ENCODE measurements around the gene REEP6.
"Not testable (repeated sequence)": the region's sequence is repeated elsewhere in the genome, so short reads cannot be mapped to it uniquely, and the experiment has no call there.

The REEP6 gene

DNA sequence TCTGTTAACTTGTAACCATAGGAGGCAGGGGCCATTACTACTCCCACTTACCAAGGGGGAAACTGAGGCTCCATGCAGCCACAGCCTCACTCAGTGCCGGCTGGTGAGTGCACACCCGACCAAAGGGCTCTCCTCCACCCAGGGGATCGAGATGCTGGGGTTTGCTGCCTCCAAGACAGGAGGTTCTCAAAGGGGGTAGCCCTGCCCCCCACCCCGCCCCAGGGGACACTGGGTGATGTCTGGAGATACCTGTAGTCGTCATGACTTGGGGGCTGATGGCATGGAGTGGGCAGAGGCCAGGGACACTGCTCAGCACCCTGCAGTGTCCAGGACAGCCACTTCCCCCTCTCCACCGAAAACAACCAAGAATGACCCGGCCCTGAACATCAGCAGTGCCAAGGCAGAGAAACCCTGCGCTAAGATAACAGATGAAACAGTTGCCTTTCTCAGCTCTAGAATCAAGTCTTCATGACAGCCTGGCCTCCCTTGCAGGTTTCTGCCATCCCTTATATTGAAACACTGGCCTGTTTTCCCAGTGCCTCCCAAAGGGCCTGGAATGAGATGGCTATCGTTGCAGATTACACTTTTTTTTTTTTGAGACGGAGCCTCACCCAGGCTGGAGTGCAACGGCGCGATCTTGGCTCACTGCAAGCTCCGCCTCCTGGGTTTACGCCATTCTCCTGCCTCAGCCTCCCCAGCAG, 3.3 kb downstream of the REEP6 start:
- H3K27ac ChIP-seq (ENCODE audit: insufficient read depth in 1 of 2, low read depth in 1 of 2, low read length in 2 of 2, poor library complexity in 1 of 2, severe bottlenecking in 2 of 2) = no peak overlapping the region
- ChIA-PET POLR2A (no interaction called here), CTCF (interaction anchor here (1.6 to 1.7 kb wide), 2 partner anchors 15 to 28 kb away, joined by 4 to 5 read pairs; no protein-coding TSS in a partner anchor)
- H3K4me3 ChIP-seq (ENCODE audit: control insufficient read depth in 1 of 7, extremely low read depth in 1 of 7, insufficient read depth in 4 of 7, low read depth in 2 of 7, low read length in 6 of 7) = no peak overlapping the region
- H3K27me3 ChIP-seq (replicated peaks in 2 of 5; ENCODE audit: control insufficient read depth in 4 of 5, insufficient read depth in 5 of 5, low read length in 4 of 5) = peaks cover 0 to 11% (median 8%) of the 10 kb centered on the region in 5 experiments
- 81% methylated on average over 13 of the region's 15 CpGs for WGBS (ENCODE audit: insufficient coverage)
- no peak for DNase-seq
- peaks cover 0 to 21% (median 19%) of the 10 kb centered on the region in 4 experiments for H3K4me1 ChIP-seq (ENCODE audit: control extremely low read depth in 1 of 4, control insufficient read depth in 4 of 4, insufficient read depth in 4 of 4, low read length in 3 of 4)
- H3K36me3 ChIP-seq (ENCODE audit: control insufficient read depth in 4 of 4, insufficient read depth in 4 of 4, low read length in 3 of 4) = no peaks in the 10 kb centered on the region
- H3K9me3 ChIP-seq (ENCODE audit: control extremely low read depth in 1 of 5, control insufficient read depth in 4 of 5, insufficient read depth in 2 of 5, low read depth in 1 of 5, low read length in 4 of 5) = no peaks in the 10 kb centered on the region

- H3K9me3 ChIP-seq (ENCODE audit: control extremely low read depth in 1 of 5, control insufficient read depth in 4 of 5, insufficient read depth in 2 of 5, low read depth in 1 of 5, low read length in 4 of 5) = no peaks in the 10 kb centered on the region
- peaks cover 0 to 12% (median 9%) of the 10 kb centered on the region in 4 experiments for H3K4me1 ChIP-seq (ENCODE audit: control extremely low read depth in 1 of 4, control insufficient read depth in 4 of 4, insufficient read depth in 4 of 4, low read length in 3 of 4)
- DNase-seq = no peak
- POLR2A ChIA-PET = interaction anchor here (0.6 to 0.7 kb wide), 2 partner anchors 22 to 148 kb away, joined by 3 read pairs; no protein-coding TSS in a partner anchor
- no peaks in the 10 kb centered on the region for H3K36me3 ChIP-seq (ENCODE audit: control insufficient read depth in 4 of 4, insufficient read depth in 4 of 4, low read length in 3 of 4)
- no peak overlapping the region for H3K27ac ChIP-seq (ENCODE audit: insufficient read depth in 1 of 2, low read depth in 1 of 2, low read length in 2 of 2, poor library complexity in 1 of 2, severe bottlenecking in 2 of 2)
- CTCF ChIA-PET = interaction anchor here (1.6 kb wide), 1 partner anchor 14 kb away, joined by 4 read pairs; no protein-coding TSS in a partner anchor
- 87% methylated on average over 37 of the region's 37 CpGs for WGBS (ENCODE audit: insufficient coverage)
- no peak overlapping the region for H3K4me3 ChIP-seq (ENCODE audit: control insufficient read depth in 1 of 7, extremely low read depth in 1 of 7, insufficient read depth in 4 of 7, low read depth in 2 of 7, low read length in 6 of 7)
- H3K27me3 ChIP-seq (replicated peaks in 2 of 5; ENCODE audit: control insufficient read depth in 4 of 5, insufficient read depth in 5 of 5, low read length in 4 of 5) = peaks cover 0 to 11% (median 8%) of the 10 kb centered on the region in 5 experiments
Observed at GRCh38 chr19:1495051-1495798, 4.2 kb downstream of the REEP6 start.

DNA sequence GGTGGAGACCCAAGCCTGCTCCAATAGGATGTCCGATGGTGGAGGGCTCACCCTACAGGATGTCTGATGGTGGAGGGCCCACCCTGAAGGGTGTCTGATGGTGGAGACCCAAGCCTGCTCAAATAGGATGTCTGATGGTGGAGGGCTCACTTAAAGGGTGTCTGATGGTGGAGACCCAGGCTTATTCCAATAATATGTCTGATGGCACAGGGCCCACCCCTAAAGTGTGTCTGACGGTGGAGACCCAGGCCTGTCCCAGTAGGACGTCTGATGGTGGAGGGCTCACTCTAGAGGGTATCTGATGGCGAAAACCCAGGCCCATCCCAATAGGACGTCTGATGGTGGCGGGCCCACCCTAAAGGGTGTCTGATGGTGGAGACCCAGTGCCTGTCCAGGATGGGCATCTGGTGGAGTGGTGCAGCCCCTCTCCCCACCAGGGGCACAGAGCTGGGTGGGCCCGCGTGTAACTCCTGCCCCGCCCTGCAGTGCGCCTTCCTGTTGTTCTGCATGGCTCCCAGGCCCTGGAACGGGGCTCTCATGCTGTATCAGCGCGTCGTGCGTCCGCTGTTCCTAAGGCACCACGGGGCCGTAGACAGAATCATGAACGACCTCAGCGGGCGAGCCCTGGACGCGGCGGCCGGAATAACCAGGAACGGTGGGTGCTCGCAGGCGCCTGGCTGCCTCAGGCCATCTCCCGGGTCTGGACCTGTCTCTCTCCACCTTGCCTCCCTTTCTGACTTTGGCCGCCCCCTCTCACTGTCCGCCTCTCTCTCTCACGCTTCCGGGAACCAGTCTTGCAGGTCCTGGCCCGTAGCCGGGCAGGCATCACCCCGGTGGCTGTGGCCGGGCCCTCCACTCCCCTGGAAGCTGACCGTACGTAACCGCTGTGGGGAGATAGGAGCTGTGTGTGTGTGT, 5.1 kb downstream of the REEP6 start:
- CTCF ChIA-PET = no interaction called here
- WGBS (ENCODE audit: insufficient coverage) = 91% methylated on average over 39 of the region's 40 CpGs
- Histone ChIP-seq H3K4me3 (ENCODE audit: control insufficient read depth in 1 of 7, extremely low read depth in 1 of 7, insufficient read depth in 4 of 7, low read depth in 2 of 7, low read length in 6 of 7) (no peak overlapping the region), H3K27me3 (replicated peaks in 2 of 5; ENCODE audit: control insufficient read depth in 4 of 5, insufficient read depth in 5 of 5, low read length in 4 of 5) (peaks cover 0 to 11% (median 8%) of the 10 kb centered on the region in 5 experiments), H3K4me1 (ENCODE audit: control extremely low read depth in 1 of 4, control insufficient read depth in 4 of 4, insufficient read depth in 4 of 4, low read length in 3 of 4) (peaks cover 0 to 7% (median 7%) of the 10 kb centered on the region in 4 experiments), H3K9me3 (ENCODE audit: control extremely low read depth in 1 of 5, control insufficient read depth in 4 of 5, insufficient read depth in 2 of 5, low read depth in 1 of 5, low read length in 4 of 5) (no peaks in the 10 kb centered on the region), H3K36me3 (ENCODE audit: control insufficient read depth in 4 of 4, insufficient read depth in 4 of 4, low read length in 3 of 4) (no peaks in the 10 kb centered on the region), H3K27ac (ENCODE audit: insufficient read depth in 1 of 2, low read depth in 1 of 2, low read length in 2 of 2, poor library complexity in 1 of 2, severe bottlenecking in 2 of 2) (no peak overlapping the region)
- no peak for DNase-seq
- POLR2A ChIA-PET = interaction anchor here (0.6 to 0.7 kb wide), 2 partner anchors 23 to 148 kb away, joined by 3 read pairs; no protein-coding TSS in a partner anchor

DNA sequence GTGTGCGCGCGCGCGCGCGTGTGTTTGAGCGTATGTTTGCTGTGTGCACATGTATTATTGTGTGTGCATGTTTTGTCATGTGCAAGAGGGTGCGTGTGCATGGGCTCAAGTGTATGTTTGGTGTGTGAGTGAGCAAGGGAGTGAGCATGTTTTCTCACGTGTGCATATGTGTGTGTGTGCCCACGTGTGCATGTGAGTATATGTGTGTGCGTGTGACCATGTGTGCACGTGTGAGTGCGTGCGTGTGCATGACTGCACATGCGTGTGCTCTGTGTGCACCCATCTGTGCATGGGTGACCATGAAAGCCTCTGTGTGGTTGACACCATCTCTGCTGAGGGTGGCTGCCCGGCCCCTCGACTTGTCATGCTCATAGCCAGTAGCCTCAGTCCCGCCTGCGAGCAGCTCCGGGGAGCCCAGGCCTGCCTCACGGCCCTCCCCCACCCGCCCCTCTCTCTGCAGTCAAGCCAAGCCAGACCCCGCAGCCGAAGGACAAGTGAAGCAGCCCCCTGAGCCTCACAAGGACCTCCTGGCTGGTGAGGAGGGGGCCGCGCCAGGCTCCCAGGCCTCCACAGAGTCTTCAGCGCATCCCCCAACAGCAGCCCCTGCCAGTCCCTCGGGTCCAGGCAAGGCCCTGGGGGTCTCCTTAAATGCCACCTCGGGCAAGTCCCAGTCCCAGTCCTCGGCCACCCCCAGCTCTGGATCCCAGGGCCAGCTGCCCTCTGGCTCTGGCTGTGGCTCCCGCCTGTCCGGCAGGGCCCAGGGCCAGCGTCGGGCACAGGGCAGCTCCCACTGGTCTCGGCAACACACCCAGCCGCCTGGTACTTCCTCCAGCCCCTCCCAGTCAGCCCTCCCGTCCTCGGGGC, 6.0 kb downstream of the REEP6 start:
- ChIA-PET CTCF (interaction anchor here (0.5 to 0.9 kb wide), 2 partner anchors 53 to 706 kb away, joined by 3 read pairs; no protein-coding TSS in a partner anchor), POLR2A (no interaction called here)
- peaks cover 0 to 6% (median 2%) of the 10 kb centered on the region in 5 experiments for H3K27me3 ChIP-seq (replicated peaks in 2 of 5; ENCODE audit: control insufficient read depth in 4 of 5, insufficient read depth in 5 of 5, low read length in 4 of 5)
- 91% methylated on average over 29 of the region's 39 CpGs for WGBS (ENCODE audit: insufficient coverage)
- H3K27ac ChIP-seq (ENCODE audit: insufficient read depth in 1 of 2, low read depth in 1 of 2, low read length in 2 of 2, poor library complexity in 1 of 2, severe bottlenecking in 2 of 2) = no peak overlapping the region
- DNase-seq = no peak
- H3K4me1 ChIP-seq (ENCODE audit: control extremely low read depth in 1 of 4, control insufficient read depth in 4 of 4, insufficient read depth in 4 of 4, low read length in 3 of 4) = no peaks in the 10 kb centered on the region
- no peaks in the 10 kb centered on the region for H3K9me3 ChIP-seq (ENCODE audit: control extremely low read depth in 1 of 5, control insufficient read depth in 4 of 5, insufficient read depth in 2 of 5, low read depth in 1 of 5, low read length in 4 of 5)
- no peaks in the 10 kb centered on the region for H3K36me3 ChIP-seq (ENCODE audit: control insufficient read depth in 4 of 4, insufficient read depth in 4 of 4, low read length in 3 of 4)
- H3K4me3 ChIP-seq (ENCODE audit: control insufficient read depth in 1 of 7, extremely low read depth in 1 of 7, insufficient read depth in 4 of 7, low read depth in 2 of 7, low read length in 6 of 7) = no peak overlapping the region

GRCh38 chr19:1497578-1498235, 6.7 kb downstream of the REEP6 start:
- POLR2A ChIA-PET = no interaction called here
- 90% methylated on average over 21 of the region's 25 CpGs for WGBS (ENCODE audit: insufficient coverage)

DNA sequence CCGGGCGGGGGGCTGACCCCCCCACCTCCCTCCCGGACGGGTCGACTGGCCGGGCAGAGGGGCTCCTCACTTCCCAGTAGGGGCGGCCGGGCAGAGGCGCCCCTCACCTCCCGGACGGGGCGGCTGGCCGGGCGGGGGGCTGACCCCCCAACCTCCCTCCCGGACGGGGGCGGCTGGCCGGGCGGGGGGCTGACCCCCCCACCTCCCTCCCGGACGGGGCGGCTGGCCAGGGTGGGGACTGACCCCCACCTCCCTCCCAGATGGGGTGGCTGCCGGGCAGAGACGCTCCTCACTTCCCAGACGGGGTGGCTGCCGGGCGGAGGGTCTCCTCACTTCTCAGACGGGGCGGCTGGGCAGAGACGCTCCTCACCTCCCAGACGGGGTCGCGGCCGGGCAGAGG, 8.2 kb downstream of the REEP6 start:
- H3K36me3 ChIP-seq (ENCODE audit: control insufficient read depth in 4 of 4, insufficient read depth in 4 of 4, low read length in 3 of 4); CTCF ChIA-PET; H3K27ac ChIP-seq (ENCODE audit: insufficient read depth in 1 of 2, low read depth in 1 of 2, low read length in 2 of 2, poor library complexity in 1 of 2, severe bottlenecking in 2 of 2); POLR2A ChIA-PET; H3K9me3 ChIP-seq (ENCODE audit: control extremely low read depth in 1 of 5, control insufficient read depth in 4 of 5, insufficient read depth in 2 of 5, low read depth in 1 of 5, low read length in 4 of 5); H3K4me3 ChIP-seq (ENCODE audit: control insufficient read depth in 1 of 7, extremely low read depth in 1 of 7, insufficient read depth in 4 of 7, low read depth in 2 of 7, low read length in 6 of 7); DNase-seq: not testable (repeated sequence)
- Histone ChIP-seq H3K4me1 (ENCODE audit: control extremely low read depth in 1 of 4, control insufficient read depth in 4 of 4, insufficient read depth in 4 of 4, low read length in 3 of 4) (peaks cover 0 to 11% (median 7%) of the 10 kb centered on the region in 4 experiments), H3K27me3 (replicated peaks in 2 of 5; ENCODE audit: control insufficient read depth in 4 of 5, insufficient read depth in 5 of 5, low read length in 4 of 5) (peaks cover 0 to 22% (median 7%) of the 10 kb centered on the region in 5 experiments)
- WGBS (ENCODE audit: insufficient coverage) = 90% methylated on average over 4 of the region's 34 CpGs

More at GRCh38 chr19:1497578-1498235, 6.7 kb downstream of the REEP6 start:
- Histone ChIP-seq H3K27ac (ENCODE audit: insufficient read depth in 1 of 2, low read depth in 1 of 2, low read length in 2 of 2, poor library complexity in 1 of 2, severe bottlenecking in 2 of 2) (no peak overlapping the region), H3K27me3 (replicated peaks in 2 of 5; ENCODE audit: control insufficient read depth in 4 of 5, insufficient read depth in 5 of 5, low read length in 4 of 5) (peaks cover 0 to 7% (median 4%) of the 10 kb centered on the region in 5 experiments), H3K9me3 (ENCODE audit: control extremely low read depth in 1 of 5, control insufficient read depth in 4 of 5, insufficient read depth in 2 of 5, low read depth in 1 of 5, low read length in 4 of 5) (no peaks in the 10 kb centered on the region), H3K4me1 (ENCODE audit: control extremely low read depth in 1 of 4, control insufficient read depth in 4 of 4, insufficient read depth in 4 of 4, low read length in 3 of 4) (no peaks in the 10 kb centered on the region), H3K4me3 (ENCODE audit: control insufficient read depth in 1 of 7, extremely low read depth in 1 of 7, insufficient read depth in 4 of 7, low read depth in 2 of 7, low read length in 6 of 7) (no peak overlapping the region), H3K36me3 (ENCODE audit: control insufficient read depth in 4 of 4, insufficient read depth in 4 of 4, low read length in 3 of 4) (no peaks in the 10 kb centered on the region)
- DNase-seq = no peak
- CTCF ChIA-PET = interaction anchor here (0.5 to 0.9 kb wide), 2 partner anchors 54 to 706 kb away, joined by 3 read pairs; no protein-coding TSS in a partner anchor
